Mesangial cell (primary cell): ENCODE data around the gene HLA-A. TPM values are rescaled to one million over a fixed set of nuclear protein-coding genes. Genes with fewer than 3 reads are reported as not detected.

Experiments
- total RNA-seq: library from RNA; depleted of rRNA; stranded (reverse); fragments of >200 nt; gene quantifications from 2 replicates; pipeline ENCODE4 v1.2.3, GENCODE V29; 2015

The HLA-A gene
- 466 and 502 TPM in 2 replicates for total RNA-seq

GRCh38 chr6:29942275-29943052 lies at the start of gene HLA-A:
Gene HLA-A, plus strand, starts transcription at chr6:29942532. Its CDS starts 22 bp downstream, at chr6:29942554.

Other genes with a start within 250 kb of the HLA-A start
- 0.89 TPM in 1 of 2 replicates, not detected in the other for gene HLA-F, start 219.1 kb upstream of the HLA-A start, total RNA-seq
- not detected in 2 replicates for gene HLA-G, start 114.7 kb upstream of the HLA-A start, total RNA-seq
- gene POLR1H, start 118.7 kb downstream of the HLA-A start, total RNA-seq, result 21.7 and 25.6 TPM in 2 replicates
- 35.2 and 38.1 TPM in 2 replicates for gene PPP1R11, start 124.7 kb downstream of the HLA-A start, total RNA-seq
- not detected in 2 replicates for gene RNF39, start 133.2 kb downstream of the HLA-A start, total RNA-seq
- gene TRIM31, start 170.6 kb downstream of the HLA-A start, total RNA-seq, result not detected in 2 replicates
- gene TRIM40, start 193.6 kb downstream of the HLA-A start, total RNA-seq, result not detected in 2 replicates
- gene TRIM10, start 218.7 kb downstream of the HLA-A start, total RNA-seq, result not detected in 2 replicates
- gene TRIM15, start 221.0 kb downstream of the HLA-A start, total RNA-seq, result not detected in 2 replicates